Heart right ventricle (tissue), 16 donors: ENCODE measurements around the gene CHMP2B. TPM values are rescaled to one million over a fixed set of nuclear protein-coding genes. Genes with fewer than 3 reads are reported as not detected.
"Not testable (repeated sequence)": the region's sequence is repeated elsewhere in the genome, so short reads cannot be mapped to it uniquely, and the experiment has no call there.

ENCODE experiments used
- ATAC-seq, 8 donors: fragments of 200-7000 bp; cut with Tn5 transposase; one replicate each; pipeline ENCODE4 v1.9.1; 2020; ENCODE audit warnings: mild to moderate bottlenecking in 8 of 8, moderate library complexity in 8 of 8, moderate number of reproducible peaks in 1 of 8
- DNase-seq, 2 donors: peaks; one replicate each; pipeline ENCODE4 v3.0.0-alpha.2; 2020
- H3K27ac ChIP-seq, 10 donors: fragments of 200-600 bp; sonication (generic) in 2 of 10; one replicate each; pipeline versions ENCODE4 v1.5.0 to v1.8.0; 2020 to 2022; ENCODE audit warnings: mild to moderate bottlenecking in 3 of 10
- H3K27me3 ChIP-seq, 7 donors: fragments of 200-600 bp; one replicate each; pipeline ENCODE4 v1.8.0; 2021 to 2022; ENCODE audit warnings: mild to moderate bottlenecking in 2 of 7
- H3K36me3 ChIP-seq, 9 donors: fragments of 200-600 bp; sonication (generic) in 1 of 9; one replicate each; pipeline versions ENCODE4 v1.5.0 to v1.8.0; 2020 to 2022; ENCODE audit warnings: mild to moderate bottlenecking in 2 of 9
- H3K4me1 ChIP-seq, 9 donors: fragments of 200-600 bp; sonication (generic) in 1 of 9; one replicate each; pipeline versions ENCODE4 v1.5.0 to v1.8.0; 2020 to 2022; ENCODE audit warnings: mild to moderate bottlenecking in 4 of 9
- H3K4me3 ChIP-seq, 10 donors: fragments of 200-600 bp; sonication (generic) in 2 of 10; one replicate each; pipeline versions ENCODE4 v1.5.0 to v1.8.0; 2020 to 2022; ENCODE audit warnings: mild to moderate bottlenecking in 7 of 10, moderate library complexity in 2 of 10
- H3K9me3 ChIP-seq, 11 donors: fragments of 200-600 bp in 10 of 11; sonication (generic) in 2 of 11; one replicate each; pipeline versions ENCODE4 v1.5.0 to v1.8.0; 2013 to 2022; ENCODE audit warnings: mild to moderate bottlenecking in 2 of 11, control low read depth in 1 of 11, moderate library complexity in 1 of 11
- WGBS, 2 donors: extraction: QIAGEN DNeasy Blood & Tissue Kit; methylation state at CpG; one replicate each; pipeline ENCODE4 v1.1.7; 2013; ENCODE audit warnings: inconsistent platforms in 1 of 2; 5-methylcytosine and 5-hydroxymethylcytosine counted together
- intact Hi-C, 10 donors: fragments of 100-400 bp; cut with DNase I; formaldehyde crosslinking; loops; one replicate each; pipeline versions ENCODE4 v1.11.1 to v1.14.2; 2022
- polyA plus RNA-seq, 2 donors: library from polyadenylated mRNA; stranded (reverse); fragments of 200-250 nt; gene quantifications; one replicate each; pipeline ENCODE4 v1.2.3, GENCODE V29; 2013
- total RNA-seq, 10 donors: library from RNA; stranded (reverse); fragmentation: NEBNext Ultra II Directional in 3 of 10; extraction: Animal tissue kit (Norgen Biotek cat#: 25700) in 3 of 10; gene quantifications; one replicate each; pipeline versions ENCODE4 v1.2.1 to v1.2.4, GENCODE V29; 2021 to 2023
- TF ChIP-seq, protein P1 (sequence below), 9 donors: fragments of 200-600 bp; sonication (generic) in 2 of 9; IDR thresholded peaks; one replicate each; pipeline versions ENCODE4 v1.5.0 to v1.8.0; 2021 to 2022; ENCODE audit warnings: antibody characterized with exemption in 9 of 9, mild to moderate bottlenecking in 5 of 9, moderate library complexity in 1 of 9
- donor health status: Arrhythmogenic right ventricular cardiomyopathy.
- donor health status: ischemic (EF 13 %, LVEDD 7.1; RV severe dilation, severe dysfunction).
- donor health status: healthy with polysubstance abuse.
- donor health status: DM: no; HTN: yes; CAD: no.
- donor health status: DM: no; HTN: no; CAD: no.
- donor health status: ischemic (EF 25% LVEDD 6.9; RV normal size, moderate dysfunction).
- donor health status: ischemic (EF 25% LVEDD 5.7; RV mildly dilated, moderate dysfunction).
- donor health status: healthy.
- donor health status: DM: yes; HTN: yes; CAD: no.
- donor health status: Ischemic cardiomyopathy.
- donor health status: ischemic (EF 35%, LVEDD 5.7; RV mildly dilated, moderate dysfunction).
- donor health status: nonischemic (EF 11% LVEDD 7.7; RV severe dilation, severe dysfunction).
- donor health status: DM: yes; HTN: yes; CAD: no.
- donor health status: PGD.
- donor health status: ischemic (EF 29% LVEDD 5.4; RV normal size, mild dysfunction).
- donor health status: nonischemic (EF 23%, LVEDD 6.1; RV moderate dilation, normal function).

CHMP2B gene
- total and polyA plus RNA-seq, 12 donors, result 10.8 to 43.7 (median 35.2) TPM

DNA sequence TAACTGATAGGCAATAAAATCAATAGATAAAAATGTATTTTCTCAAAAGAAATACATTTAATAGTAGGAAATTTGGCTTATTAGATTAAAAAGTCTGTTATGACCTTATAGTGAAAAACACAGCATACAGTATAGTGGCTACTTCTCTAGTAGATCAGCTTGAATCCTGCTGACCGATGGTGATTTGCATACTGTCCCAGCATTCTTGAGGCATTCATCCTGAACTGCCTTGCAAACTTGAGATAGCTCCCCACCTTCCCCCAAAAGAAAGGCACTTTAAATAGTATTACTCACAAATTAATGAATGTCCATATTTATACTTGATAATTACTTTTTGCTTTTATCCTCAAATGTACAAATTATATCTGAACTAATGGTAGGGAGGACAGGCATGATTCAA, 6.7 kb downstream of the CHMP2B start:
- ATAC-seq (no peak), DNase-seq (no peak)
- TF ChIP-seq, protein P1, sequence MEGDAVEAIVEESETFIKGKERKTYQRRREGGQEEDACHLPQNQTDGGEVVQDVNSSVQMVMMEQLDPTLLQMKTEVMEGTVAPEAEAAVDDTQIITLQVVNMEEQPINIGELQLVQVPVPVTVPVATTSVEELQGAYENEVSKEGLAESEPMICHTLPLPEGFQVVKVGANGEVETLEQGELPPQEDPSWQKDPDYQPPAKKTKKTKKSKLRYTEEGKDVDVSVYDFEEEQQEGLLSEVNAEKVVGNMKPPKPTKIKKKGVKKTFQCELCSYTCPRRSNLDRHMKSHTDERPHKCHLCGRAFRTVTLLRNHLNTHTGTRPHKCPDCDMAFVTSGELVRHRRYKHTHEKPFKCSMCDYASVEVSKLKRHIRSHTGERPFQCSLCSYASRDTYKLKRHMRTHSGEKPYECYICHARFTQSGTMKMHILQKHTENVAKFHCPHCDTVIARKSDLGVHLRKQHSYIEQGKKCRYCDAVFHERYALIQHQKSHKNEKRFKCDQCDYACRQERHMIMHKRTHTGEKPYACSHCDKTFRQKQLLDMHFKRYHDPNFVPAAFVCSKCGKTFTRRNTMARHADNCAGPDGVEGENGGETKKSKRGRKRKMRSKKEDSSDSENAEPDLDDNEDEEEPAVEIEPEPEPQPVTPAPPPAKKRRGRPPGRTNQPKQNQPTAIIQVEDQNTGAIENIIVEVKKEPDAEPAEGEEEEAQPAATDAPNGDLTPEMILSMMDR (IDR thresholded peaks at IDR 0.05), result no peak
- intact Hi-C loops, result no loop called here
- WGBS, 2 donors, result 96 to 97% methylated on average over 1 of the region's 1 CpG
- peaks cover 0 to 34% (median 11%) of the 10 kb centered on the region in 9 donors for H3K4me1 ChIP-seq
- no peaks in the 10 kb centered on the region for H3K9me3 ChIP-seq
- H3K27ac ChIP-seq, result no peak overlapping the region
- no peaks in the 10 kb centered on the region for H3K27me3 ChIP-seq
- no peaks in the 10 kb centered on the region for H3K36me3 ChIP-seq
- H3K4me3 ChIP-seq, result no peak overlapping the region

DNA sequence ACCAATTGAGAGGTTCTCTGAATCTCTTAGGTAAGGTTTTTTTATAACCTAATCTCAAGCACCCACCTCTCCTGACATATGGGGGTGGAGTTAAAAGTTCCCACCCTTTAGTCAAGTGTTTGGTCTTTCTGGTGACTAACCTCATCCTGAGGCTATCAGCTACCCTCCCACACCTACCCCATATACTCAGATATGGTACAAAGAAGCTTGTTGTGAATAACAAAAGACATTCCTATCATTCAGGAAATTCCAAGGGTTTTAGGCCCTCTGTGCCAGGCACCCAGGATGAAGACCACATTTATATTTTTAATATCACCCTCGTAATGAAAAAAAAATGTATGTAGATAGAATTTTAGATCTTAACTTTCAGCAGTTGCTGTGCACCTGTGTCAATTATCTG, 9.0 kb downstream of the CHMP2B start:
- Histone ChIP-seq H3K4me3 (no peak overlapping the region), H3K27me3 (no peaks in the 10 kb centered on the region), H3K4me1 (peaks cover 0 to 21% (median 3%) of the 10 kb centered on the region in 9 donors), H3K9me3 (no peaks in the 10 kb centered on the region), H3K27ac (no peak overlapping the region), H3K36me3 (peaks cover 0 to 10% (median 0%) of the 10 kb centered on the region in 9 donors)
- TF ChIP-seq, protein P1 (IDR thresholded peaks at IDR 0.05), result no peak
- intact Hi-C loops, result no loop called here
- DNase-seq, result no peak
- no peak for ATAC-seq
- WGBS, 2 donors, result 94% methylated on average over 1 of the region's 1 CpG

DNA sequence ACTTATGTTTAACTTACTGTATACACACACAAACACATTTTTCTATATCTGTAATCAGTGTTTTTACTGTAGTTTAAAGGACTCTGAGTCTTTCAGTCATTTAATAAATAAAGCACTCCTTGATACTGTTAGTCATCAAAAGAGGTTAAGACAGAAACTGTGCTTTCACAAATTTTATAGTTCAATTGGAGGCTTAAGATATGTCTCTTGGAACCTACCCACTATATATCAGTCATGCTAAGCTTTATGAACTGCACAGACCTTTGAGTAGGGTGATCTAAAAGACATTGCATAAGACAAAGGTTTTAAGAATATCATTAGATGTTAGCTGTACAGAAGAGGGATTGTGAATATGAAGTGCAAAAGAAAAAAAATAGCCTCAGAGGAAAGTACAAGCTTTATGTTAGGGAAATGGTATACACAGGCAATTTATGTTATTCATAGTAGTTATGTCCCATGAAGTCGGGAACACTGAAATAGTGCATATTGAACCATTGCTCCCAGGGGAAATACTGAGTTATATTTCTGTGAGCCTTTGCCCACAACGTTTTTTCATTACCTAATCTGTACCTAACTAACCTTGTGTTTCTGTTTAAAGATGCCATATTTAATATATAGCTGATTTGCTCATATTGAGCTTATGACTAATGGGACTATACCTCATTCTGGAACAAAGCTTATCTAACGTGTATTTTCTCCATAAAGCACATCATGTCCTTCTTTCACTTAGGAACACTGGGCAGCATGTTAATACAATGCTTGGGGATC, 19.7 kb downstream of the CHMP2B start:
- Histone ChIP-seq H3K9me3 (no peaks in the 10 kb centered on the region), H3K27me3 (no peaks in the 10 kb centered on the region), H3K4me3 (no peak overlapping the region), H3K36me3 (peaks cover 0 to 71% (median 12%) of the 10 kb centered on the region in 9 donors), H3K4me1 (peaks cover 0 to 10% (median 4%) of the 10 kb centered on the region in 9 donors), H3K27ac (no peak overlapping the region)
- TF ChIP-seq, protein P1 (IDR thresholded peaks at IDR 0.05), result no peak
- intact Hi-C loops, result no loop called here
- 77 to 81% methylated on average over 3 of the region's 3 CpGs for WGBS, 2 donors
- ATAC-seq (no peak), DNase-seq (no peak)

DNA sequence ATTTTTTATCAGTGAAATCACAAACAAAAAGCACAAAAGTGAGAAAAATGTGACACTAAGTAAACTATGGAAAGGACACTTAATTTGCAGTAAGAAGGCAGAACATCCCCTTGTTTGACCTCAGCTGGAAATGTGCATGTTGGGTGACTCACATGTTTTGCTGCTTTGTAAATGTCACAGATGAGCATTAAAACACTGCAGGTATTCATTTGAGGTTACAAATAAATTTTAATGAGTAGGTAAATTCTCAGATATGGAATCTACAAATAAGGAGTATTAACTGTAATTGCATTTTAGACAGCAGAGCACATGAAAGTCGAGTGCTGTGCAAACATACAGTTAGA, 20.3 kb downstream of the CHMP2B start:
- intact Hi-C loops, result no loop called here
- H3K36me3 ChIP-seq, result peaks cover 0 to 71% (median 16%) of the 10 kb centered on the region in 9 donors
- no peak for DNase-seq

DNA sequence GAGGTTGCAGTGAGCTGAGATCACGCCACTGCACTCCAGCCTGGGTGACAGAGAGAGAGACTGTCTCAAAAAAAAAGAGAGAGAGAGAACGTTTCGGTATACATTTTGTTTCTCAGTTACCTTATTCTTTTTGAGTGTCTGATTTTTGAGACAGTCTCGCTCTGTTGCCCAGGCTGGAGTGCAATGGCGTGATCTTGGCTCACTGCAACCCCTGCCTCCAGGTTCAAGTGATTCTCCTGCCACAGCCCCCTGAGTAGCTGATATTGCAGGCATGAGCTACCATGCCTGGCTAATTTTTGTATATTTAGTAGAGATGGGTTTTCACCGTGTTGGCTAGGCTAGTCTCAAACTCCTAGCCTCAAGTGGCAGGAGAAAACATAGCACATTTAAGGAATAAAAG, 21.1 kb downstream of the CHMP2B start:
- intact Hi-C loops, H3K27me3 ChIP-seq, DNase-seq, ATAC-seq, H3K9me3 ChIP-seq, H3K4me3 ChIP-seq, H3K27ac ChIP-seq: not testable (repeated sequence)
- H3K36me3 ChIP-seq, result peaks cover 0 to 78% (median 18%) of the 10 kb centered on the region in 9 donors
- H3K4me1 ChIP-seq, result peaks cover 0 to 10% (median 4%) of the 10 kb centered on the region in 9 donors
- 89 to 93% methylated on average over 6 of the region's 6 CpGs for WGBS, 2 donors

More for the DNA sequence above, 20.3 kb downstream of the CHMP2B start:
- ATAC-seq, result no peak
- Histone ChIP-seq H3K4me1 (peaks cover 0 to 10% (median 4%) of the 10 kb centered on the region in 9 donors), H3K27me3 (no peaks in the 10 kb centered on the region), H3K27ac (no peak overlapping the region), H3K9me3 (no peaks in the 10 kb centered on the region), H3K4me3 (no peak overlapping the region)
- TF ChIP-seq, protein P1 (IDR thresholded peaks at IDR 0.05), result no peak
- 97 to 98% methylated on average over 1 of the region's 1 CpG for WGBS, 2 donors
